Retinal pigment epithelial cell (primary cell): Measurements from ENCODE around the gene FANCD2.

Experiments
- DNase-seq: peaks from one replicate; pipeline ENCODE4 v3.0.0-alpha.2; 2010; ENCODE audit warnings: low read depth
- H3K4me3 ChIP-seq: 2 replicates; pipeline ENCODE4 v1.5.1; 2011; ENCODE audit warnings: mild to moderate bottlenecking, low read length, control low read depth, moderate library complexity
- CTCF ChIP-seq: conservative IDR thresholded peaks from 2 replicates; pipeline ENCODE4 v1.5.1; 2011; ENCODE audit warnings: low read depth, low read length, control low read depth, inconsistent platforms

Gene FANCD2

GRCh38 chr3:10000686-10001085, 25.6 kb upstream of the FANCD2 start:
- no peak overlapping the region for H3K4me3 ChIP-seq
- DNase-seq = no peak
- no peak for TF ChIP-seq CTCF

GRCh38 chr3:10002951-10003350, 23.3 kb upstream of the FANCD2 start:
- DNase-seq = no peak
- TF ChIP-seq CTCF = no peak

GRCh38 chr3:10004506-10004905, 21.7 kb upstream of the FANCD2 start:
- no peak overlapping the region for H3K4me3 ChIP-seq
- no peak for TF ChIP-seq CTCF
- DNase-seq = no peak

More at GRCh38 chr3:10002951-10003350, 23.3 kb upstream of the FANCD2 start:
- no peak overlapping the region for H3K4me3 ChIP-seq

GRCh38 chr3:10004960-10005564, 21.2 kb upstream of the FANCD2 start:
- H3K4me3 ChIP-seq = no peak overlapping the region
- no peak for TF ChIP-seq CTCF
- DNase-seq = no peak

- no peak for TF ChIP-seq CTCF
- DNase-seq = no peak
- H3K4me3 ChIP-seq = no peak overlapping the region
Observed at GRCh38 chr3:10006048-10006761, 20.0 kb upstream of the FANCD2 start.

GRCh38 chr3:10006762-10007090, 19.5 kb upstream of the FANCD2 start:
- no peak for DNase-seq
- TF ChIP-seq CTCF = no peak
- H3K4me3 ChIP-seq = no peak overlapping the region
